Tibial artery (tissue), 4 donors: ENCODE results near the gene CTU2.

Experiments used
- DNase-seq, 2 donors: peaks; one replicate each; pipeline ENCODE4 v3.0.0-alpha.2; 2019
- H3K27ac ChIP-seq, 2 donors: fragments of 200-600 bp; sonication (generic) in 1 of 2; 1 replicate in 1 of 2; 2 replicates in 1 of 2; pipeline ENCODE4 v1.5.1; 2018 to 2019; ENCODE audit warnings: mild to moderate bottlenecking in 1 of 2
- H3K27me3 ChIP-seq, 2 donors: fragments of 200-600 bp; sonication (generic) in 1 of 2; one replicate each; pipeline versions ENCODE4 v1.5.1 to v1.6.0; 2016 to 2019
- H3K36me3 ChIP-seq, 3 donors: fragments of 200-600 bp; sonication (generic) in 2 of 3; one replicate each; pipeline ENCODE4 v1.5.1; 2016 to 2019; ENCODE audit warnings: mild to moderate bottlenecking in 2 of 3
- H3K4me1 ChIP-seq, 4 donors: fragments of 200-600 bp; sonication (generic) in 2 of 4; 1 replicate in 3 of 4; 2 replicates in 1 of 4; pipeline ENCODE4 v1.5.1; 2016 to 2019
- H3K4me3 ChIP-seq, 2 donors: fragments of 200-600 bp; sonication (generic) in 1 of 2; 1 replicate in 1 of 2; 2 replicates in 1 of 2; pipeline ENCODE4 v1.5.1; 2018 to 2019; ENCODE audit warnings: mild to moderate bottlenecking in 2 of 2
- H3K9me3 ChIP-seq, 3 donors: fragments of 200-600 bp; sonication (generic) in 1 of 3; one replicate each; pipeline ENCODE4 v1.5.1; 2016 to 2019
- intact Hi-C: fragments of 100-400 bp; cut with DNase I; formaldehyde crosslinking; loops from one replicate; pipeline ENCODE4 v1.15.0; 2023; ENCODE audit warnings: low total_unique reads
- TF ChIP-seq, protein P1 (sequence below), 2 experiments: fragments of 200-600 bp in 1 of 2; fragments of 450-650 bp in 1 of 2; IDR thresholded peaks; one replicate each; pipeline ENCODE4 v1.5.1; 2017 to 2019; ENCODE audit warnings: antibody characterized with exemption in 2 of 2, mild to moderate bottlenecking in 1 of 2, moderate library complexity in 1 of 2

The CTU2 gene

DNA sequence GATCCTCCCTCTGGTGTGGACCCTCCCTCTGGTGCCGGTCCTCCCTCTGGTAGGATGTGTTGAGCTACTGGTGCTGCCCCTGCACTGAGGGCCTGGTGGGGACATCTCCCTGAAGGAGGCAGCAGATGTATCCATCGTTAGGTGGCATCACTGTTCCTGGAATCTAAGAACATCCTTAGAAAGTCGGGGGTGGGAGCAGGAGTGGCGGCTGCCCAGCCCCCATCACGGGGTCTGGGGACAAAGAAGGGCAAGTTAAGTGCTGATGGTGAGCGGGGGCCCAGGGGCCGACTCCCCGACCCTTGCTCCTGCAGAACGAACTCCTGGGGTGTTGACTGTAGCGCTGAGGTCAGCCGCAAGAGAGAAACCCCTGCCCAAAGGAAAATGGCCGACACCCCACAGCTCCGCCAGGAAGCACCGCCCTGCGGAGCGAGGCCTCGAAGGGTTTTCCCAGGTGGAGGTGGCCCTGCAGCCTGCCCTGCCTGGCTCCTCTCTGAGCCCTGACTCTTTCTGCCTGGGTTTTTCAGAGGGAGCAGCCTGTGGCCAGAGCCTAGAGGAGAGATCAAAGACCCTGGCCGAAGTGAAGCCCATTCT is 5.5 kb downstream of the CTU2 start:
- Histone ChIP-seq H3K9me3 (no peaks in the 10 kb centered on the region), H3K27ac (no peak overlapping the region), H3K36me3 (peaks cover 32 to 50% (median 37%) of the 10 kb centered on the region in 3 donors), H3K27me3 (no peaks in the 10 kb centered on the region), H3K4me3 (no peak overlapping the region), H3K4me1 (peaks cover 0 to 16% (median 12%) of the 10 kb centered on the region in 4 donors)
- DNase-seq, result no peak
- intact Hi-C loops, result no loop called here
- TF ChIP-seq, protein P1, sequence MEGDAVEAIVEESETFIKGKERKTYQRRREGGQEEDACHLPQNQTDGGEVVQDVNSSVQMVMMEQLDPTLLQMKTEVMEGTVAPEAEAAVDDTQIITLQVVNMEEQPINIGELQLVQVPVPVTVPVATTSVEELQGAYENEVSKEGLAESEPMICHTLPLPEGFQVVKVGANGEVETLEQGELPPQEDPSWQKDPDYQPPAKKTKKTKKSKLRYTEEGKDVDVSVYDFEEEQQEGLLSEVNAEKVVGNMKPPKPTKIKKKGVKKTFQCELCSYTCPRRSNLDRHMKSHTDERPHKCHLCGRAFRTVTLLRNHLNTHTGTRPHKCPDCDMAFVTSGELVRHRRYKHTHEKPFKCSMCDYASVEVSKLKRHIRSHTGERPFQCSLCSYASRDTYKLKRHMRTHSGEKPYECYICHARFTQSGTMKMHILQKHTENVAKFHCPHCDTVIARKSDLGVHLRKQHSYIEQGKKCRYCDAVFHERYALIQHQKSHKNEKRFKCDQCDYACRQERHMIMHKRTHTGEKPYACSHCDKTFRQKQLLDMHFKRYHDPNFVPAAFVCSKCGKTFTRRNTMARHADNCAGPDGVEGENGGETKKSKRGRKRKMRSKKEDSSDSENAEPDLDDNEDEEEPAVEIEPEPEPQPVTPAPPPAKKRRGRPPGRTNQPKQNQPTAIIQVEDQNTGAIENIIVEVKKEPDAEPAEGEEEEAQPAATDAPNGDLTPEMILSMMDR (IDR thresholded peaks at IDR 0.05), result no peak

DNA sequence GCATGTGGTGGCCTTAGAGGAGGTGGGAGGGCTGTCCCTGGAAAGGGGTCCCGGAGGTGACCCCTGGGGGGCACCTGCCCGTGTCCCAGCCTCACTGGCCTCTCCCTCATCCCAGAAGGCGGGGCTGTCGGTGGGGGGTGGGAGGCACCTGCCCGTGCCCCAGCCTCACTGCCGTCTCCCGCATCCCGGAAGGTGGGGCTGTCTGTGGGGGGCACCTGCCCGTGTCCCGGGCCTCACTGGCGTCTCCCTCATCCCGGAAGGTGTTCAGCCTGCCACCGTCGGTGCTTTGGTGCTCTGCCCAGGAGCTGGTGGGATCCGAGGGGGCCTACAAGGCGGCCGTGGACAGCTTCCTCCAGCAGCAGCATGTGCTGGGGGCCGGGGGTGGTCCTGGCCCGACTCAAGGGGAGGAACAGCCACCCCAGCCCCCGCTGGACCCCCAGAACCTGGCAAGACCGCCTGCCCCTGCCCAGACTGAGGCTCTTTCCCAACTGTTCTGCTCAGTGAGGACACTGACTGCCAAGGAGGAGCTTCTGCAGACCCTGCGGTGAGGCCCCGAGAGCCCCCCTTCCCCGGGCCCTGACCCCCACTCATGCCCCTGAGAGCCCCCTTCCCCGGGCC is 6.2 kb downstream of the CTU2 start:
- H3K4me3 ChIP-seq, result no peak overlapping the region
- intact Hi-C loops, result no loop called here
- H3K36me3 ChIP-seq, result peaks cover 38 to 56% (median 44%) of the 10 kb centered on the region in 3 donors
- H3K27me3 ChIP-seq, result no peaks in the 10 kb centered on the region
- DNase-seq, result no peak
- TF ChIP-seq, protein P1 (IDR thresholded peaks at IDR 0.05), result no peak
- no peaks in the 10 kb centered on the region for H3K9me3 ChIP-seq
- H3K4me1 ChIP-seq, result peaks cover 0 to 10% (median 5%) of the 10 kb centered on the region in 4 donors
- H3K27ac ChIP-seq, result no peak overlapping the region

DNA sequence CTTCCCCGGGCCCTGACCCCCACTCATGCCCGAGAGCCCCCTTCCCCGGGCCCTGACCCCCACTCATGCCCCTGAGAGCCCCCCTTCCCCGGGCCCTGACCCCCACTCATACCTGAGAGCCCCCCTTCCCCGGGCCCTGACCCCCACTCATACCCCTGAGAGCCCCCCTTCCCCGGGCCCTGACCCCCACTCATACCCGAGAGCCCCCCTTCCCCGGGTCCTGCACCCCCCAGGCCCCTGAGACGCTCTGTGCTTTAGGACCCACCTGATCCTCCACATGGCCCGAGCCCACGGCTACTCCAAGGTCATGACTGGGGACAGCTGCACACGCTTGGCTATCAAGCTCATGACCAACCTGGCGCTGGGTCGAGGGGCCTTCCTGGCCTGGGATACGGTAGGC is 6.8 kb downstream of the CTU2 start:
- Histone ChIP-seq H3K4me3 (no peak overlapping the region), H3K27me3 (no peaks in the 10 kb centered on the region), H3K27ac (no peak overlapping the region), H3K9me3 (no peaks in the 10 kb centered on the region), H3K36me3 (peaks cover 39 to 62% (median 48%) of the 10 kb centered on the region in 3 donors), H3K4me1 (peaks cover 0 to 4% (median 1%) of the 10 kb centered on the region in 4 donors)
- TF ChIP-seq, protein P1 (IDR thresholded peaks at IDR 0.05), result no peak
- intact Hi-C loops, result no loop called here
- no peak for DNase-seq

DNA sequence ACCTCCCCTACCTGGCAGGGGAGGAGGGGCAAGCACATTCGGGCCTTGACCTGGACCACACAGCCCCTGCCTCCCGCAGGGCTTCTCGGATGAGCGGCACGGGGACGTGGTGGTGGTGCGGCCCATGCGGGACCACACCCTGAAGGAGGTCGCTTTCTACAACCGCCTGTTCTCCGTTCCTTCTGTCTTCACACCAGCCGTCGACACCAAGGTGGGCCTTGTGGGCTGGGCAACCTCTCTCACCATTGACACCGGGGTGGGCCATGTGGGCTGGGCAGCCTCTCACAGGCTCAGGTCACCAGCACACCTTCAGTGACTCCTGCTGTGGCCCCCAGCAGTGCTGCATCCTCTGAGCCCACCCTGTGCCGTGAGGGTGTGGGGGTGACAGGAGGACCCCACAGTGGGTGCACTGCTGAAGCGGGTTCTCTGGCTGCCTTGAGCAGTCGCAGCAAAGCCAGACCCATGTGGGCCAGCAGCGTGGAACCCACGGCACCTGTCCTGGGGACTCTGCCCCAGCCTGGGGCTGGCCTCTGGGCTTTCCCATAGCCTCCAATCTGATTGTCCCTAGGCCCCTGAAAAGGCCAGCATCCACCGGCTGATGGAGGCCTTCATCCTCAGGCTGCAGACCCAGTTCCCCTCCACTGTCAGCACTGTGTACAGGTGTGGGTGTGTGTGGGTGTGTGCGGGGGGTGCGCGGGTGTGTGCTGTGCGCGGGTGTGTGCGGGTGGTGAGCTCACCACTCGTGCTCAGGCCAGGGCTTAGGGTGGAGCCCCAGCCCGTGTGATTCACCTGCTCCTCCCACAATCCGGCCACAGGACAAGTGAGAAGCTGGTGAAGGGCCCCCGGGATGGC is 7.5 kb downstream of the CTU2 start:
- H3K36me3 ChIP-seq, result peaks cover 39 to 70% (median 56%) of the 10 kb centered on the region in 3 donors

More for the DNA sequence above, 7.5 kb downstream of the CTU2 start:
- intact Hi-C loops, result no loop called here
- Histone ChIP-seq H3K27me3 (no peaks in the 10 kb centered on the region), H3K4me1 (no peaks in the 10 kb centered on the region), H3K27ac (no peak overlapping the region), H3K4me3 (no peak overlapping the region), H3K9me3 (no peaks in the 10 kb centered on the region)
- TF ChIP-seq, protein P1 (IDR thresholded peaks at IDR 0.05), result no peak
- DNase-seq, result no peak
